Pulmonary artery endothelial cell (primary cell): Measurements from ENCODE around the gene IQCF2. TPM values are rescaled to one million over a fixed set of nuclear protein-coding genes. Genes with fewer than 3 reads are reported as not detected.
"Not testable (repeated sequence)": the region's sequence is repeated elsewhere in the genome, so short reads cannot be mapped to it uniquely, and the experiment has no call there.

Experiments
- DNase-seq: peaks from one replicate; pipeline ENCODE4 v3.0.0-alpha.2; 2011; ENCODE audit warnings: low read depth, low spot score
- total RNA-seq: library from RNA; depleted of rRNA; stranded (reverse); fragments of >200 nt; gene quantifications from 2 replicates; pipeline ENCODE4 v1.2.3, GENCODE V29; 2014

IQCF2 gene
- not detected in 2 replicates for total RNA-seq

- no peak for DNase-seq
These were observed at the start of gene IQCF2 for GRCh38 chr3:51860703-51861665. Gene IQCF2 (plus strand): TSS chr3:51861615. CDS start chr3:51861667, 52 bp downstream.

- no peak for DNase-seq
These were observed 47.9 kb upstream of the IQCF2 start for GRCh38 chr3:51813539-51813938.

GRCh38 chr3:51814034-51814433 is 47.4 kb upstream of the IQCF2 start:
- no peak for DNase-seq

- DNase-seq: no peak
These were observed 45.8 kb upstream of the IQCF2 start for GRCh38 chr3:51815614-51816013.

GRCh38 chr3:51816723-51817122 is 44.7 kb upstream of the IQCF2 start:
- DNase-seq: no peak

- no peak for DNase-seq
These were observed 44.0 kb upstream of the IQCF2 start for GRCh38 chr3:51817375-51817774.

GRCh38 chr3:51819151-51819550 is 42.3 kb upstream of the IQCF2 start:
- no peak for DNase-seq

- DNase-seq: no peak
These were observed 41.6 kb upstream of the IQCF2 start for GRCh38 chr3:51819709-51820406.

GRCh38 chr3:51828297-51828696 is 33.1 kb upstream of the IQCF2 start:
- no peak for DNase-seq

GRCh38 chr3:51830345-51830744 is 31.1 kb upstream of the IQCF2 start:
- DNase-seq: no peak

GRCh38 chr3:51830836-51831385 is 30.5 kb upstream of the IQCF2 start:
- no peak for DNase-seq

GRCh38 chr3:51836606-51837005 is 24.8 kb upstream of the IQCF2 start:
- DNase-seq: no peak

- no peak for DNase-seq
These were observed 16.3 kb upstream of the IQCF2 start for GRCh38 chr3:51845129-51845528.

GRCh38 chr3:51855411-51855810 is 6.0 kb upstream of the IQCF2 start:
- DNase-seq: not testable (repeated sequence)

GRCh38 chr3:51862886-51863285 is 1.5 kb downstream of the IQCF2 start:
- DNase-seq: no peak

- DNase-seq: not testable (repeated sequence)
These were observed 7.5 kb downstream of the IQCF2 start for GRCh38 chr3:51868896-51869295.

- no peak for DNase-seq
These were observed 7.9 kb downstream of the IQCF2 start for GRCh38 chr3:51869304-51869703.

GRCh38 chr3:51873253-51873766 is 11.9 kb downstream of the IQCF2 start:
- no peak for DNase-seq

- no peak for DNase-seq
These were observed 12.5 kb downstream of the IQCF2 start for GRCh38 chr3:51873876-51874275.

GRCh38 chr3:51874411-51874810 is 13.0 kb downstream of the IQCF2 start:
- no peak for DNase-seq

GRCh38 chr3:51874889-51875288 is 13.5 kb downstream of the IQCF2 start:
- no peak for DNase-seq

- DNase-seq: no peak
These were observed 14.1 kb downstream of the IQCF2 start, which contains the start of gene IQCF5 for GRCh38 chr3:51875501-51875900. Gene IQCF5 (minus strand): TSS chr3:51875601. CDS start chr3:51875531, 70 bp downstream.
